Activated CD4-positive, CD25-positive, alpha-beta regulatory T cell treated with anti-CD3 and anti-CD28 coated beads, Interleukin-2, amount 50 U/mL, for 16 hours (primary cell): ENCODE results near the gene PRKCA.

Source experiments
- DNase-seq: peaks from one replicate; pipeline ENCODE4 v3.0.0-alpha.2; 2020; ENCODE audit warnings: low read depth, low spot score

Gene PRKCA

GRCh38 chr17:66574123-66574522 lies 271.7 kb downstream of the PRKCA start:
- no peak for DNase-seq

GRCh38 chr17:66576473-66576872 lies 274.1 kb downstream of the PRKCA start:
- DNase-seq = no peak

GRCh38 chr17:66577041-66577440 lies 274.6 kb downstream of the PRKCA start:
- DNase-seq = no peak

GRCh38 chr17:66578781-66579489 lies 276.5 kb downstream of the PRKCA start:
- no peak for DNase-seq

- DNase-seq = no peak
Observed at GRCh38 chr17:66579556-66579955, 277.1 kb downstream of the PRKCA start.

GRCh38 chr17:66580184-66580955 lies 278.0 kb downstream of the PRKCA start:
- DNase-seq = no peak

GRCh38 chr17:66580956-66581391 lies 278.6 kb downstream of the PRKCA start:
- no peak for DNase-seq

GRCh38 chr17:66582373-66583111 lies 280.1 kb downstream of the PRKCA start:
- DNase-seq = no peak

GRCh38 chr17:66583112-66583748 lies 280.8 kb downstream of the PRKCA start:
- no peak for DNase-seq

- no peak for DNase-seq
Observed at GRCh38 chr17:66584927-66585326, 282.5 kb downstream of the PRKCA start.

- DNase-seq = no peak
Observed at GRCh38 chr17:66585472-66585871, 283.1 kb downstream of the PRKCA start.

- no peak for DNase-seq
Observed at GRCh38 chr17:66589892-66590291, 287.5 kb downstream of the PRKCA start.

- no peak for DNase-seq
Observed at GRCh38 chr17:66593116-66593515, 290.7 kb downstream of the PRKCA start.

GRCh38 chr17:66595893-66596292 lies 293.5 kb downstream of the PRKCA start:
- no peak for DNase-seq

- no peak for DNase-seq
Observed at GRCh38 chr17:66602659-66603384, 300.4 kb downstream of the PRKCA start.

- no peak for DNase-seq
Observed at GRCh38 chr17:66604376-66604775, 302.0 kb downstream of the PRKCA start.

- DNase-seq = no peak
Observed at GRCh38 chr17:66605541-66605940, 303.1 kb downstream of the PRKCA start.

- DNase-seq = no peak
Observed at GRCh38 chr17:66610361-66611133, 308.1 kb downstream of the PRKCA start.

- no peak for DNase-seq
Observed at GRCh38 chr17:66611397-66611796, 309.0 kb downstream of the PRKCA start.

- no peak for DNase-seq
Observed at GRCh38 chr17:66612993-66613392, 310.6 kb downstream of the PRKCA start.
